Glomerular endothelial cell (primary cell): Measurements from ENCODE around the gene ANKRD22. TPM values are rescaled to one million over a fixed set of nuclear protein-coding genes. Genes with fewer than 3 reads are reported as not detected.

Experiments
- DNase-seq: peaks from one replicate; pipeline ENCODE4 v3.0.0-alpha.2; 2011; ENCODE audit warnings: low read depth, low spot score; ENCODE audit errors: extremely low read depth
- total RNA-seq: library from RNA; depleted of rRNA; stranded (reverse); fragments of >200 nt; gene quantifications from 2 replicates; pipeline ENCODE4 v1.2.3, GENCODE V29; 2015

The ANKRD22 gene
- total RNA-seq, 1 donor from 2014 or later: not detected

- DNase-seq: no peak
Measured at GRCh38 chr10:88803641-88804040, 48.0 kb downstream of the ANKRD22 start.

- DNase-seq: no peak
Measured at GRCh38 chr10:88802523-88803285, 48.9 kb downstream of the ANKRD22 start, which contains the start of gene LIPM. LIPM (plus strand) TSS chr10:88802730; CDS start chr10:88802897, 167 bp downstream.

GRCh38 chr10:88800152-88801125, 51.2 kb downstream of the ANKRD22 start:
- no peak for DNase-seq

GRCh38 chr10:88794731-88795130, 56.9 kb downstream of the ANKRD22 start:
- no peak for DNase-seq

DNA sequence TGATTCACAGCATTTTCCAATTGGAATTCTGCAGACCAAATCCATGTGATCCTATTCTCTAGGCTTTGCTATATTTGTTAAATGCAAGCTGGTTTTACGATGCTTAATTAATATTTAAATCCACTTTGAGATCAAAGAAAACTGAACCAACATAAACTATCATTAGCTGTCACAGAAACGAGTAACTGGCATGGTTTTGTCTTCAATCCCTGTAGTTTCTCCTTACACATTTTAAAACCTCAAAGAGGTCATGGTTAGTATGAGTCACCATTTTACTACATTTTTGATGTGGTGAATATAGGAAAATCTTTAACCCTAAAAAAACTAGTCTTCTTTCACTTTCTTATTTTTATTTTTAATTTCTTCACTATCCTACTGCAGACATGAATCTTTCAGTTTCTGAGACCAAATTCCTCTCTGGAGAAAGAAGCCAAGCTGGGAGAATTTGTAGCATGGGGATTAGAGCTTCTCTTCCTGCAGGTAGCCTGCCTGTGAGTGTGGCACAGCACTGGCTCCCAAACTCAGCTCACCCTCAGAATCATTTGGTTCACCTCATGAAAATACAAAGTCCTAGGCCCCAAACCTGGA, 57.8 kb downstream of the ANKRD22 start:
- DNase-seq: no peak

DNA sequence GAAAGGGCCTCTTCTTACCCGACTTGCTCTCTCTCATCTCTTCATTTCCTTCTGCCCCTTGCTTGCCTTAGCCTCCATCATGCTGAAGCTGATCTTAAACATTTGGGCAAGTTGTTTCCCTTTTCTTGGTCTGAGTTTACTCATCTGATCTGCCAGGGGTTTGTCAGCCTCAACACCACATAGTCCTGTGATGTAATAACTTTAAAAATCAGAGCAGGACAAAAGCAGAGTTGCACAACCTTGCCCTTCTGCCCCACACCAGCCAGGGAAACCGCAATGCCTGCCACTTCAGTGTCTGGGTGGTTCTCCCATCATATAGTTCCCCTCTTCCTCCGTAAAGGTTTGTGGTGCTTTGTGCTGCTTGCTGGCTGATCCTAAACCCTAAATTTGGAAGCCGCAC, 59.0 kb downstream of the ANKRD22 start:
- DNase-seq: no peak

- DNase-seq: no peak
Measured at GRCh38 chr10:88791924-88792323, 59.7 kb downstream of the ANKRD22 start.

- no peak for DNase-seq
Measured at GRCh38 chr10:88788924-88789323, 62.7 kb downstream of the ANKRD22 start.

- DNase-seq: no peak
Measured at GRCh38 chr10:88787463-88787862, 64.2 kb downstream of the ANKRD22 start.

GRCh38 chr10:88786032-88786770, 65.4 kb downstream of the ANKRD22 start:
- DNase-seq: no peak

DNA sequence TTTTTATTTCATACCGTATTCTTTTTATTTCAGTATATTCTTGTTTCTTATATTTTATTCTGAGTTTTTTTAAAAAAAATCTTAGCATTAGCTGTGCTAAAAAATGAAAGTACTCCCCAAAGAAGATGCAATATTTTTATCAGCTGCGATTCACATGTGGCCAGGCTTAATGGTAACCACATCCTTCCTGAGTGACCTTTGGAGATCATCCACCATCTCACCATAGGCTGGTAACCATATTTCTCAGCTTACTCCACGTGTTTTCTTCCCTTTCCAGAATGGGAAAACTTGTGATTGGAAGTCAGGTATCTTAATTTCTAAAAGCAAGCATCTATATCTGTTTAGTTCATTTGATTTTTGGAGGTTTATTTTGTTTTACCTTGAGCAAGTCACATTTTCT, 67.9 kb downstream of the ANKRD22 start:
- no peak for DNase-seq

- DNase-seq: no peak
Measured at GRCh38 chr10:88782222-88782621, 69.4 kb downstream of the ANKRD22 start.

DNA sequence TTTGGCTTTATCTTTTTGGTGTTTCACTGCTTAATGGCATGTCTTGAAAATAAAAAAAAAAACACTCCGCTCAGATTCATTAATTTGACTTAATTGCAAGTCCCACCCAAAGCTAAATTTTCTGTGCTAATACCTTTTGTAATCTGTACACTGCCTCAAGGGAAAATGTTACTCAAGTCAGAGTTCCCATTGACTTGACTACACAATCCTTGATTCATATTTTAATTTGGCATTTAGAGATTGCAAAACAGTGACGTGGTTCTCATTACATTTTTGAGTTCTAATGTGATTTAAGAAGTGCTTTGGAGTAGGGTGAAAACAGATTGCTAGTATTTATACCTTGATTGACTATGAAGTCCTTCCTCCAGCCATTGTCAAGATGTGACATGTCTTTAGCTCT, 70.4 kb downstream of the ANKRD22 start:
- no peak for DNase-seq

Other genes starting within 250 kb of the ANKRD22 start
- 0.18 TPM in 1 of 2 replicates, not detected in the other for gene LIPF, start 187.4 kb downstream of the ANKRD22 start, total RNA-seq
- gene LIPK, start 145.6 kb downstream of the ANKRD22 start, total RNA-seq: not detected in 2 replicates
- not detected in 2 replicates for gene LIPN, start 91.8 kb downstream of the ANKRD22 start, total RNA-seq
- gene LIPM, start 49.1 kb downstream of the ANKRD22 start, total RNA-seq: not detected in 2 replicates
- gene STAMBPL1, start 28.4 kb upstream of the ANKRD22 start, total RNA-seq: 1.2 and 1.8 TPM in 2 replicates
- 62.1 and 106 TPM in 2 replicates for gene ACTA2, start 100.9 kb upstream of the ANKRD22 start, total RNA-seq
- gene FAS, start 139.0 kb upstream of the ANKRD22 start, total RNA-seq: 13.2 and 16.6 TPM in 2 replicates